ENCODE measurements around the gene NOS1AP. TPM values are rescaled to one million over a fixed set of nuclear protein-coding genes. Genes with fewer than 3 reads are reported as not detected.

NOS1AP gene
- total RNA-seq, 1 experiment from 2014 or later = 5.3 TPM

DNA sequence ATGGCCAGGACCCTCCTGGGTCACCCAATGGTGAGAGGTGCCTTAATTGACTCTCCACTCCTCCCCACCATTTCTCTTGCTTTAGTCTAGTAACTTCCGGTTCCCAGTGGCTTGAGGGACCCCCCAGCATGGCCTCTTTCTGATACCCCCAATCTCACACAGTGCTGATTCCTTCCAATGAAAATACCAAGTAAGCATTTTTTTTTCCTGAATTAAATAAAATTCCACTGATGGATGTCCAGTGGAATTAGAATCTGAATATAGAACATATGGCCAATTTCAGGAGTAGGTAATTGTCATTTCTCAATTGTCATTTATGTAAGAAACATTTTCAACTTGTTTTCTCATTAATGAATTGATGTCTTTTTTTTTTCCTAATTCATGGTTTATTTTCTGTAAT, 9.5 kb downstream of the NOS1AP start:
- CTCF ChIA-PET = no interaction called here
- POLR2A ChIA-PET = no interaction called here
- H3K9ac ChIP-seq (ENCODE audit: low read length) = no peak overlapping the region
- DNase-seq (ENCODE audit: low read depth, low spot score) (no peak), ATAC-seq (no peak)
- no peak overlapping the region for H3K27ac ChIP-seq (ENCODE audit: low read depth, low read length)
- H3K4me3 ChIP-seq (replicated peaks in 1 of 2; ENCODE audit: low read depth in 1 of 2, low read length in 2 of 2) = no peak overlapping the region
- H2AFZ ChIP-seq (ENCODE audit: low read depth, low read length, poor library complexity, severe bottlenecking) = no peak overlapping the region
- H3K27me3 ChIP-seq (ENCODE audit: insufficient read depth, low read length) = peaks cover 14% of the 10 kb centered on the region; the same call in 1 of the 2 replicates
- no peak overlapping the region for H3K4me2 ChIP-seq (ENCODE audit: low read length)
- no peaks in the 10 kb centered on the region for H3K79me2 ChIP-seq (ENCODE audit: insufficient read depth, low read length)
- H4K20me1 ChIP-seq (ENCODE audit: insufficient read depth) = no peaks in the 10 kb centered on the region
- RAD21 ChIA-PET (ENCODE audit: low non-redundant PET in 1 of 2, low total read pairs in 2 of 2, uncharacterized antibody in 2 of 2, unreplicated experiment in 2 of 2) = no interaction called here
- intact Hi-C loops (cut with micrococcal nuclease) = no loop called here
- H3K36me3 ChIP-seq (ENCODE audit: control insufficient read depth in 1 of 2, insufficient read depth in 2 of 2, low read length in 2 of 2) = no peaks in the 10 kb centered on the region
- no TSS peak for BruUV-seq (replicated peaks)
- H3K9me2 ChIP-seq (ENCODE audit: insufficient read depth) = no peaks in the 10 kb centered on the region
- TF ChIP-seq EZH2phosphoT487 (IDR thresholded peaks at IDR 0.05; ENCODE audit: borderline replicate concordance) (no peak), SIN3A (IDR thresholded peaks at IDR 0.05; ENCODE audit: low read depth) (no peak), POLR2AphosphoS5 (IDR thresholded peaks at IDR 0.05; ENCODE audit: low read depth, low read length) (no peak), CBX3 (IDR thresholded peaks at IDR 0.05; ENCODE audit: low read depth) (no peak), TCF7L2 (IDR thresholded peaks at IDR 0.05; ENCODE audit: borderline replicate concordance, extremely low read depth, insufficient read depth, insufficient read length) (no peak), YY1 (IDR thresholded peaks at IDR 0.05; ENCODE audit: extremely low read depth, insufficient replicate concordance, low read depth, low read length) (no peak), ZFX (IDR thresholded peaks at IDR 0.05) (no peak)
- TF ChIP-seq, protein P1, sequence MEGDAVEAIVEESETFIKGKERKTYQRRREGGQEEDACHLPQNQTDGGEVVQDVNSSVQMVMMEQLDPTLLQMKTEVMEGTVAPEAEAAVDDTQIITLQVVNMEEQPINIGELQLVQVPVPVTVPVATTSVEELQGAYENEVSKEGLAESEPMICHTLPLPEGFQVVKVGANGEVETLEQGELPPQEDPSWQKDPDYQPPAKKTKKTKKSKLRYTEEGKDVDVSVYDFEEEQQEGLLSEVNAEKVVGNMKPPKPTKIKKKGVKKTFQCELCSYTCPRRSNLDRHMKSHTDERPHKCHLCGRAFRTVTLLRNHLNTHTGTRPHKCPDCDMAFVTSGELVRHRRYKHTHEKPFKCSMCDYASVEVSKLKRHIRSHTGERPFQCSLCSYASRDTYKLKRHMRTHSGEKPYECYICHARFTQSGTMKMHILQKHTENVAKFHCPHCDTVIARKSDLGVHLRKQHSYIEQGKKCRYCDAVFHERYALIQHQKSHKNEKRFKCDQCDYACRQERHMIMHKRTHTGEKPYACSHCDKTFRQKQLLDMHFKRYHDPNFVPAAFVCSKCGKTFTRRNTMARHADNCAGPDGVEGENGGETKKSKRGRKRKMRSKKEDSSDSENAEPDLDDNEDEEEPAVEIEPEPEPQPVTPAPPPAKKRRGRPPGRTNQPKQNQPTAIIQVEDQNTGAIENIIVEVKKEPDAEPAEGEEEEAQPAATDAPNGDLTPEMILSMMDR (IDR thresholded peaks at IDR 0.05 in 2 of 3, conservative IDR thresholded peaks at IDR 0.05 in 1 of 3; ENCODE audit: borderline replicate concordance in 1 of 3, insufficient read depth in 1 of 3, low read depth in 2 of 3, low read length in 2 of 3) = no peak
- no peaks in the 10 kb centered on the region for H3K9me3 ChIP-seq (ENCODE audit: control insufficient read depth in 1 of 2, insufficient read depth in 1 of 2, low read depth in 1 of 2, low read length in 2 of 2)
- H3K4me1 ChIP-seq (ENCODE audit: control insufficient read depth in 1 of 2, insufficient read depth in 2 of 2, low read length in 2 of 2) = peaks cover 46 to 51% of the 10 kb centered on the region in 2 experiments
